Measurements from ENCODE around the gene OR8B8.
"Not testable (repeated sequence)": the region's sequence is repeated elsewhere in the genome, so short reads cannot be mapped to it uniquely, and the experiment has no call there.

The OR8B8 gene

DNA sequence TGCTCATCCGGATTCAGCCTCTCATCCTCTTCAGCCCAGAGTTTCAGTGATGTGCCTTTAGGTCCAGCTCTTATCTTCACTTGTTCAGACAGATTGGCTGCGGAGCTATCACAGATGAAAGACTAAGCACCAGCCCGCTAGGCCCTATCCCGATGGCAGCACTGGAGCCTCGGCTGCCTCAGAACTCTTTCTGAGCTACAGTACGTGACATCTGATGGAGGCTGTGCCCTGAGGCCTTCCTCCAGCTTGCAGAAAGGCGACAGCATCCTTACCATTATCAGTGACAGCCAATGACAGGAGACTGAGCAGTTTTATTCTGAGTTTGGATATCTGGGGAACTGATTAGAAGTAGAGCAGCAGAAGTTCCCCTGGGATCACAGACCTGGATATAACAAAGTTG is 4.0 kb downstream of the OR8B8 start:
- DNase-seq (ENCODE audit: low spot score), result no peak

GRCh38 chr11:124441081-124441480 is 4.4 kb downstream of the OR8B8 start:
- DNase-seq (ENCODE audit: low spot score), result no peak

GRCh38 chr11:124440608-124441007 is 4.9 kb downstream of the OR8B8 start:
- no peak for DNase-seq (ENCODE audit: low spot score)

GRCh38 chr11:124434699-124435098 is 10.8 kb downstream of the OR8B8 start:
- no peak for DNase-seq (ENCODE audit: low spot score)

DNA sequence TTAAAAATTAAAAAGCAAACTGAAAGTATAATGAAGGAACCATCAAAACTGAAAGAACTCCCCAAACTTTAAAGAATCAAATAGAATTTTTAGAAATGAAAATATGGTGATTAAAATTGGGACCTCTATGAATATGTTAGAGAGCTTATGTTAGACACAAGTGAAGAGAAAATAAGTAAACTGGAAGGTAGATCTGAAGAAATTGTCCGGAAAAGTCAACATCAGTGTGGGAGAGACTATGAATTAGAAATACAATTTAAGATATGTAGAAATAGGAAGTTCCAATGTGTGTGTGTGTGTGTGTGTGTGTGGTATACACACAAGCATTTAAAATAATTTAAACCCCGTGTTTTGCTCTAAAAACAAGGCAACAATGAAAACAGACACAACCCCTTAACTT is 15.9 kb downstream of the OR8B8 start:
- DNase-seq (ENCODE audit: low spot score), result no peak

GRCh38 chr11:124424384-124424921 is 21.0 kb downstream of the OR8B8 start, which contains the start of gene OR8B4:
OR8B4 (minus strand) TSS chr11:124424871; CDS start chr11:124424871, 0 bp downstream.
- DNase-seq (ENCODE audit: low spot score), result no peak

DNA sequence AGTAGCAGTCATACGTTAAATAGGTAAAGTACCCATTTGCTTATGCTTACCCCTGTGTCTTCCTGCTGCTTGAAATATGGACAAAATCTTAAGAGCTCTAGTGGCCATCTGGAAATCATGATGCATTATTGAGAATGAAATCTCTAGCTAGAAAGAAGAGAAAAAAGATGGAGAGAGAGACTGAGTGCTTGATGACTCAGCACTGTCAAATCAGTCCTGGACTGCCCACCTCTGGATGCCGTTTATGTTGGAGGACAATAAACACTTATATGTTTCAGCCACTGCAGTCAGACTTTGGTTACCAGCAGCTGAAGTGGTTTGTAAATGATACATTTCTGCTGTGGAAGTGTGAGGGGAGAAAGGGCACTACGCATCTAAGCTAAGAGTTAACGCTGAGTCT is 24.5 kb downstream of the OR8B8 start:
- no peak for DNase-seq (ENCODE audit: low spot score)

DNA sequence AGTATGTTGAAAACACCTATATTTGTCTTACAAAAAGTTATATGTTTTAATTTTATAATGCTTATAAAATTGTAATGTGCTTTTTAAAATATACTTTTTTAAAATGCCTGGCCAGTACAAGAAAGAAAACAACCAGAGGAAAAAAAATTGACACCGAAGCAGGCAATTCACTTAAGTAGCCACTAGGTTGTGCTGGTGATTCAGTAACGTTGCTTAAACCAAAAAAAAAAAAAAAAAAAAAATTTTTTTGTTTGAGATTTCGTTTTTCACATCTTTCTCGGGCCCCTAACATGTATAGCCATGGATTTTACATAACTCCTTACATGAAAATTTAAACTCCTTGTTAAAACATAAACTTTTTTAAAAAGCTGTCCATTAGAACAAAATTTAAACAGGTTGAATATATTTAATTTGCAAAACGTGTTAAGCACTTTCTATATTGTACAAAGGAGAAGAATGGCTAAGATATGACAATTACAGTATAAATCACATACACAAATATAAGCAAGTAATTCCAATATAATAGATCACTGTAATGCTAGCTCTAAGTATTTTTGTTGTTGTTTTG is 30.1 kb downstream of the OR8B8 start:
- DNase-seq (ENCODE audit: low spot score), result peak; percentile 12

- no peak for DNase-seq (ENCODE audit: low spot score)
Observed at GRCh38 chr11:124409906-124410305, 35.6 kb downstream of the OR8B8 start.

DNA sequence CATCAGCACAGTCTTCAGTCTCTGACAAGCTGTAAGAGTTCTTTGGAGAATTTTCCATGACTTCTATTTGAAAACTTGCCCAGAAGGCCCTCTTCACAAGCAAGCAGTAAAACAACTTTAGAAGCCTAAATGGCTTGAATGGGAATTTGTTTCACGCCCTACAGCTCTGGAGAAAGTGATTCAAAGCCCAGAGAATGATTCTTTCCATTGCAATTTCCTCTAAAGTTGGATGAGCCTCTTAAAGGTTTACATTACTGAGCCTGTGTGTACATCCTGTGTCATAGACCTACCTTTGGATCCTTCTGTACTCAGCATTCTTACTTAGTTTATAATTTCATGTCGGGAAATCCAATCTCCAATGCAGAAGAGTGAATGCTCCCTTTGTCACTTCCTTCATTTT is 39.9 kb downstream of the OR8B8 start:
- DNase-seq (ENCODE audit: low spot score), result no peak

- not testable (repeated sequence) for DNase-seq (ENCODE audit: low spot score)
Observed at GRCh38 chr11:124403186-124403585, 42.3 kb downstream of the OR8B8 start.

DNA sequence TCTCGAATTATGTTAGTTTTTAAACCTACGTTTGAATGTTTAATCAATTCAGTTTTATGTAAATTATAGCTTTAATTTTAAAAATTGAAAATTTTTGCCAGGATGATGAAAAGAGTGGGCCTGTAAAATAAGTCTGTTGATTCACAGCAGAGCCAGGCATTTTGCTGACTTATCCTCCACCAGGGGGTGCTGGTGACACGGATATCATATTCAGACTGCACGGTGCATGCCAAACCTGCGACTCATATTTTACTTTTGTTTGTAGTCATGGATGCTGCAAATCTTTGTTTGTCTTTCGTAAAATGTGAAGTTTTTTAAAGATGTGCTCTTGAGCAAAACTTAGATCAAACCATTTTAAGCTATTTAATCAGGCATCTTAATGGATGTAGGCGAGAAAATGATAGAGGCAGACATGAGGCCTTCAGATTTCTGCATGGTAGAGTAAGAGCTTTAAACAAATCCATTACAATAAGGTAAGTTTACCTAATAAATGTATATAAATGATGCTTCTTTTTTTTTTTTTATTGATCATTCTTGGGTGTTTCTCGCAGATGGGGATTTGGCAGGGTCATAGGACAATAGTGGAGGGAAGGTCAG is 43.1 kb downstream of the OR8B8 start:
- peak; percentile 37 for DNase-seq (ENCODE audit: low spot score)

- no peak for DNase-seq (ENCODE audit: low spot score)
Observed at GRCh38 chr11:124398924-124399323, 46.6 kb downstream of the OR8B8 start, which contains the start of gene OR8B3. OR8B3 (minus strand) TSS chr11:124399024; CDS start chr11:124397351, 1,673 bp downstream.

GRCh38 chr11:124396847-124397246 is 48.6 kb downstream of the OR8B8 start:
- DNase-seq (ENCODE audit: low spot score), result not testable (repeated sequence)

- DNase-seq (ENCODE audit: low spot score), result no peak
Observed at GRCh38 chr11:124394408-124394807, 51.1 kb downstream of the OR8B8 start.
